HL-60 (cell line): ENCODE data around the gene PCGF3.

Experiments
- DNase-seq, 2 experiments: peaks; one replicate each; pipeline ENCODE4 v3.0.0-alpha.2; 2010 to 2020; ENCODE audit warnings: low read depth in 1 of 2, low spot score in 1 of 2
- H3K27ac ChIP-seq: fragments of 250-450 bp; sonication (Bioruptor Pico); replicated peaks from 2 replicates; pipeline ENCODE4 v1.5.1; 2020; ENCODE audit warnings: mild to moderate bottlenecking, moderate library complexity
- H3K27me3 ChIP-seq: fragments of 250-450 bp; sonication (Bioruptor Pico); 2 replicates; pipeline ENCODE4 v1.5.1; 2021; ENCODE audit warnings: mild to moderate bottlenecking, moderate library complexity; ENCODE audit not compliant: insufficient read depth, poor library complexity, severe bottlenecking
- H3K4me3 ChIP-seq: replicated peaks from 2 replicates; pipeline ENCODE4 v1.5.1; 2011; ENCODE audit warnings: mild to moderate bottlenecking, control low read depth, low read length; ENCODE audit not compliant: insufficient read depth
- CTCF ChIP-seq: IDR thresholded peaks from one replicate; pipeline ENCODE4 v1.5.1; 2011; ENCODE audit warnings: low read length, control low read depth, inconsistent platforms; ENCODE audit not compliant: insufficient read depth
- GABPA ChIP-seq: IDR thresholded peaks from 2 replicates; pipeline ENCODE4 v1.6.1; 2012; ENCODE audit warnings: low read depth
- POLR2AphosphoS5 ChIP-seq: IDR thresholded peaks from 2 replicates; pipeline ENCODE4 v1.6.1; 2012; ENCODE audit warnings: low read depth
- SPI1 ChIP-seq: IDR thresholded peaks from 2 replicates; pipeline ENCODE4 v1.6.1; 2012; ENCODE audit warnings: low read depth, mild to moderate bottlenecking, borderline replicate concordance
- TF ChIP-seq, protein P1 (sequence below): IDR thresholded peaks from 2 replicates; pipeline ENCODE4 v1.6.1; 2012; ENCODE audit warnings: low read depth; ENCODE audit not compliant: insufficient replicate concordance

PCGF3 gene

DNA sequence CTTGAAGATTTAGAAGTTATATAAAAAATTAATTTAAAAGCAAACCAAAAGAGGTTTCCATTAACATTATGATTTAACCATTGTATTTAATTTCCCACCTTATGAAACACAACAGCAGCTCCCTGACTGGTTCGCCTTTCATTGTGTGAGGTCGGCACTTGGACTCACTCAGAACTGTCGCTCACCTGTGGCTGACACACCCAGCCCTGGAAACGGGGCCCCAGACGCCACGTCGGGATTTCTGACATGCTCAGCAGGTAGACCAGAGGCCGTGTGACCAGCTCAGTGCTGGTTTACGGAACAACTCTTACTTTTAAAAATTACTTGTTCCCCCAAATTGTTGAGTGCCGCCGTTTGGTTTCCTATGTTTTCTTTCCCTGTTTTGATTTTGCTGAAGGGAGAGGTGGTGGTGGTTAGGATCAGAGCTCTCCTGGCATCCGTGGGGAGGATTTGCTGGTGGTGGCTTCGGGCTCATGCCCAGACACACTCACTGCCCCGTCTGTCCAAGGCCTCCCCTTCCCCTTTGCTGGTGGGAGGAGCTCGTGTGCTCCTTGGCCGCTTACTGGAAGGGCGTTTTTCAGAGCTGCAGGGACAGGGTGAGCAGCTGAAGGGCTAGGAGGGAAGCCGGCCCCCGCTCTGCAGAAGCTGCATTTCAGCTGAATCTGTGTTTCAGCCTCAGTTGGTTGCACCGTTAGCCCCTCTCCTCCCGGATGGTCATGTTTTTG lies 61.1 kb downstream of the PCGF3 start:
- Histone ChIP-seq H3K27ac (no peak overlapping the region), H3K27me3 (no peaks in the 10 kb centered on the region), H3K4me3 (no peak overlapping the region)
- no peak for DNase-seq
- TF ChIP-seq CTCF = no peak
- no peak for TF ChIP-seq GABPA
- TF ChIP-seq POLR2AphosphoS5 = no peak
- TF ChIP-seq, protein P1, sequence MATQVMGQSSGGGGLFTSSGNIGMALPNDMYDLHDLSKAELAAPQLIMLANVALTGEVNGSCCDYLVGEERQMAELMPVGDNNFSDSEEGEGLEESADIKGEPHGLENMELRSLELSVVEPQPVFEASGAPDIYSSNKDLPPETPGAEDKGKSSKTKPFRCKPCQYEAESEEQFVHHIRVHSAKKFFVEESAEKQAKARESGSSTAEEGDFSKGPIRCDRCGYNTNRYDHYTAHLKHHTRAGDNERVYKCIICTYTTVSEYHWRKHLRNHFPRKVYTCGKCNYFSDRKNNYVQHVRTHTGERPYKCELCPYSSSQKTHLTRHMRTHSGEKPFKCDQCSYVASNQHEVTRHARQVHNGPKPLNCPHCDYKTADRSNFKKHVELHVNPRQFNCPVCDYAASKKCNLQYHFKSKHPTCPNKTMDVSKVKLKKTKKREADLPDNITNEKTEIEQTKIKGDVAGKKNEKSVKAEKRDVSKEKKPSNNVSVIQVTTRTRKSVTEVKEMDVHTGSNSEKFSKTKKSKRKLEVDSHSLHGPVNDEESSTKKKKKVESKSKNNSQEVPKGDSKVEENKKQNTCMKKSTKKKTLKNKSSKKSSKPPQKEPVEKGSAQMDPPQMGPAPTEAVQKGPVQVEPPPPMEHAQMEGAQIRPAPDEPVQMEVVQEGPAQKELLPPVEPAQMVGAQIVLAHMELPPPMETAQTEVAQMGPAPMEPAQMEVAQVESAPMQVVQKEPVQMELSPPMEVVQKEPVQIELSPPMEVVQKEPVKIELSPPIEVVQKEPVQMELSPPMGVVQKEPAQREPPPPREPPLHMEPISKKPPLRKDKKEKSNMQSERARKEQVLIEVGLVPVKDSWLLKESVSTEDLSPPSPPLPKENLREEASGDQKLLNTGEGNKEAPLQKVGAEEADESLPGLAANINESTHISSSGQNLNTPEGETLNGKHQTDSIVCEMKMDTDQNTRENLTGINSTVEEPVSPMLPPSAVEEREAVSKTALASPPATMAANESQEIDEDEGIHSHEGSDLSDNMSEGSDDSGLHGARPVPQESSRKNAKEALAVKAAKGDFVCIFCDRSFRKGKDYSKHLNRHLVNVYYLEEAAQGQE = no peak
- TF ChIP-seq SPI1 = no peak

- no peak for DNase-seq
- no peak for TF ChIP-seq GABPA
- TF ChIP-seq POLR2AphosphoS5 = no peak
- TF ChIP-seq, protein P1 = no peak
- no peak for TF ChIP-seq CTCF
- TF ChIP-seq SPI1 = no peak
- Histone ChIP-seq H3K27me3 (no peaks in the 10 kb centered on the region), H3K4me3 (no peak overlapping the region), H3K27ac (no peak overlapping the region)
Observed at GRCh38 chr4:768076-768475, 62.4 kb downstream of the PCGF3 start.

GRCh38 chr4:768995-769394 lies 63.4 kb downstream of the PCGF3 start:
- Histone ChIP-seq H3K4me3 (no peak overlapping the region), H3K27me3 (no peaks in the 10 kb centered on the region), H3K27ac (no peak overlapping the region)
- no peak for TF ChIP-seq POLR2AphosphoS5
- no peak for TF ChIP-seq GABPA
- no peak for TF ChIP-seq CTCF
- TF ChIP-seq, protein P1 = no peak
- TF ChIP-seq SPI1 = no peak
- DNase-seq = no peak
